H9 (cell line): Measurements from ENCODE around the gene DXO. TPM values are rescaled to one million over a fixed set of nuclear protein-coding genes. Genes with fewer than 3 reads are reported as not detected.
A peak's percentile ranks its signal among the peaks of the same experiment; 100 is the strongest.

Experiments used
- DNase-seq: peaks from one replicate; pipeline ENCODE4 v3.0.0-alpha.2; 2017
- H2AFZ ChIP-seq: one replicate; pipeline ENCODE4 v1.6.1; 2013; ENCODE audit warnings: mild to moderate bottlenecking, low read length, control low read depth, moderate library complexity
- H2AK5ac ChIP-seq: 2 replicates; pipeline ENCODE4 v1.6.1; 2013; ENCODE audit warnings: low read length, control low read depth, mixed read lengths; ENCODE audit not compliant: insufficient read length
- H2BK120ac ChIP-seq: one replicate; pipeline ENCODE4 v1.6.1; 2013; ENCODE audit warnings: low read depth, mild to moderate bottlenecking, low read length, control low read depth, inconsistent platforms; ENCODE audit not compliant: poor library complexity, severe bottlenecking
- H2BK12ac ChIP-seq: 2 replicates; pipeline ENCODE4 v1.6.1; 2013; ENCODE audit warnings: low read length, control low read depth, mixed read lengths, low read depth; ENCODE audit not compliant: insufficient read length
- H2BK15ac ChIP-seq: 2 replicates; pipeline ENCODE4 v1.6.1; 2013; ENCODE audit warnings: low read depth, low read length, control low read depth
- H2BK20ac ChIP-seq: one replicate; pipeline ENCODE4 v1.6.1; 2013; ENCODE audit warnings: low read depth, mild to moderate bottlenecking, low read length, control low read depth, inconsistent platforms; ENCODE audit not compliant: poor library complexity, severe bottlenecking
- H2BK5ac ChIP-seq: 2 replicates; pipeline ENCODE4 v1.6.1; 2013; ENCODE audit warnings: low read length, control low read depth, mixed read lengths; ENCODE audit not compliant: insufficient read length
- H3K14ac ChIP-seq: 2 replicates; pipeline ENCODE4 v1.6.1; 2013; ENCODE audit warnings: low read length, control low read depth; ENCODE audit not compliant: insufficient read depth
- H3K18ac ChIP-seq: 2 replicates; pipeline ENCODE4 v1.6.1; 2013; ENCODE audit warnings: low read depth, mild to moderate bottlenecking, mixed read lengths, low read length, control low read depth; ENCODE audit not compliant: insufficient read length
- H3K23ac ChIP-seq: 2 replicates; pipeline ENCODE4 v1.6.1; 2013; ENCODE audit warnings: low read length, control low read depth, mixed read lengths, low read depth; ENCODE audit not compliant: insufficient read length
- H3K23me2 ChIP-seq: 2 replicates; pipeline ENCODE4 v1.6.1; 2013; ENCODE audit warnings: low read depth, mild to moderate bottlenecking, mixed read lengths, low read length, control low read depth; ENCODE audit not compliant: insufficient read length, poor library complexity, severe bottlenecking
- H3K27ac ChIP-seq: 2 replicates; pipeline ENCODE4 v1.5.1; 2013; ENCODE audit warnings: low read length, control low read depth, mixed read lengths, low read depth; ENCODE audit not compliant: insufficient read length
- H3K27me3 ChIP-seq: 2 replicates; pipeline ENCODE4 v1.6.1; 2013; ENCODE audit warnings: low read length, control low read depth, inconsistent platforms; ENCODE audit not compliant: insufficient read depth
- H3K4ac ChIP-seq: 2 replicates; pipeline ENCODE4 v1.6.1; 2013; ENCODE audit warnings: low read depth, mild to moderate bottlenecking, control low read depth, inconsistent platforms, low read length, moderate library complexity
- H3K4me1 ChIP-seq: 2 replicates; pipeline ENCODE4 v1.6.1; 2013; ENCODE audit warnings: low read length, control low read depth, inconsistent platforms; ENCODE audit not compliant: insufficient read depth
- H3K4me2 ChIP-seq: 2 replicates; pipeline ENCODE4 v1.6.1; 2013; ENCODE audit warnings: low read length, control low read depth, mixed read lengths; ENCODE audit not compliant: insufficient read length, insufficient read depth
- H3K56ac ChIP-seq: 2 replicates; pipeline ENCODE4 v1.6.1; 2013; ENCODE audit warnings: low read depth, mild to moderate bottlenecking, mixed read lengths, low read length, control low read depth; ENCODE audit not compliant: insufficient read length
- H3K79me1 ChIP-seq: 2 replicates; pipeline ENCODE4 v1.6.1; 2013; ENCODE audit warnings: low read depth, mild to moderate bottlenecking, moderate library complexity, low read length, control low read depth, inconsistent platforms; ENCODE audit not compliant: insufficient read depth, poor library complexity, severe bottlenecking
- H3K79me2 ChIP-seq: 2 replicates; pipeline ENCODE4 v1.6.1; 2013; ENCODE audit warnings: low read length, control low read depth, inconsistent platforms; ENCODE audit not compliant: insufficient read depth
- H3K9ac ChIP-seq: 2 replicates; pipeline ENCODE4 v1.6.1; 2013; ENCODE audit warnings: low read length, control low read depth, mixed read lengths; ENCODE audit not compliant: insufficient read length; ENCODE audit errors: extremely low read depth
- H3K9me3 ChIP-seq: one replicate; pipeline ENCODE4 v1.6.1; 2013; ENCODE audit warnings: low read depth, low read length, inconsistent platforms; ENCODE audit not compliant: control insufficient read depth
- H3T11ph ChIP-seq: one replicate; pipeline ENCODE4 v1.6.1; 2013; ENCODE audit warnings: mild to moderate bottlenecking, low read length, control low read depth, inconsistent platforms
- H4K20me1 ChIP-seq: one replicate; pipeline ENCODE4 v1.6.1; 2013; ENCODE audit not compliant: control insufficient read depth, insufficient read length, insufficient read depth
- H4K5ac ChIP-seq: 2 replicates; pipeline ENCODE4 v1.6.1; 2013; ENCODE audit warnings: low read depth, mild to moderate bottlenecking, mixed read lengths, low read length, control low read depth; ENCODE audit not compliant: insufficient read length
- H4K8ac ChIP-seq: replicated peaks from 2 replicates; pipeline ENCODE4 v1.6.1; 2013; ENCODE audit warnings: low read length, control low read depth, mixed read lengths, low read depth; ENCODE audit not compliant: insufficient read length
- H4K91ac ChIP-seq: 2 replicates; pipeline ENCODE4 v1.6.1; 2013; ENCODE audit warnings: low read depth, mild to moderate bottlenecking, moderate library complexity, mixed read lengths, low read length, control low read depth; ENCODE audit not compliant: insufficient read length
- H3K27ac Mint-ChIP-seq, 3 experiments: 2 replicates in 2 of 3; 3 replicates in 1 of 3; pipeline ENCODE4 v1.8.0; 2020 to 2021; ENCODE audit warnings: mixed read lengths in 3 of 3, mild to moderate bottlenecking in 1 of 3, moderate library complexity in 1 of 3
- H3K27me3 Mint-ChIP-seq: 2 replicates; pipeline ENCODE4 v1.8.0; 2021; ENCODE audit warnings: low read depth, mild to moderate bottlenecking, moderate library complexity, mixed read lengths
- H3K36me3 Mint-ChIP-seq, 3 experiments: 2 replicates in 2 of 3; 3 replicates in 1 of 3; pipeline ENCODE4 v1.8.0; 2020 to 2021; ENCODE audit warnings: low read depth in 3 of 3, mixed read lengths in 3 of 3; ENCODE audit not compliant: insufficient read depth in 1 of 3
- H3K4me1 Mint-ChIP-seq, 2 experiments: 2 replicates each; pipeline ENCODE4 v1.8.0; 2020; ENCODE audit warnings: mixed read lengths in 2 of 2
- H3K4me3 Mint-ChIP-seq, 2 experiments: 2 replicates in 1 of 2; 3 replicates in 1 of 2; pipeline ENCODE4 v1.8.0; 2020 to 2021; ENCODE audit warnings: mild to moderate bottlenecking in 2 of 2, mixed read lengths in 2 of 2, moderate library complexity in 1 of 2
- H3K9me3 Mint-ChIP-seq, 2 experiments: 2 replicates in 1 of 2; 3 replicates in 1 of 2; pipeline ENCODE4 v1.8.0; 2020; ENCODE audit warnings: mild to moderate bottlenecking in 2 of 2, mixed read lengths in 2 of 2, moderate library complexity in 1 of 2
- CTCF ChIP-seq: fragments of 200-600 bp; sonication (generic); conservative IDR thresholded peaks from 3 replicates; pipeline ENCODE4 v1.8.0; 2021; ENCODE audit warnings: antibody characterized with exemption, mild to moderate bottlenecking
- WGBS: extraction: QIAGEN DNeasy Blood & Tissue Kit; methylation state at CpG from one replicate; pipeline ENCODE4 v1.1.7; 2013; ENCODE audit warnings: missing lambda C conversion rate, low lambda C conversion rate, mixed read lengths; ENCODE audit not compliant: insufficient read length; ENCODE audit errors: extremely low coverage; 5-methylcytosine and 5-hydroxymethylcytosine counted together
- total RNA-seq: library from RNA; stranded (reverse); gene quantifications from 2 replicates; pipeline ENCODE4 v1.2.1, GENCODE V29; 2021

DXO gene
- total RNA-seq, 1 experiment from 2014 or later = 21.6 TPM

- H3K27me3 Mint-ChIP-seq = no peaks in the 10 kb centered on the region
- Histone ChIP-seq H2AFZ (peak overlapping the region; percentile 27), H2BK12ac (no peak overlapping the region), H3K27me3 (no peaks in the 10 kb centered on the region), H3T11ph (no peak overlapping the region), H3K56ac (peak overlapping the region; percentile 43), H4K5ac (no peak overlapping the region), H3K18ac (peak overlapping the region; percentile 38), H3K23me2 (peaks cover 10% of the 10 kb centered on the region), H3K9me3 (no peaks in the 10 kb centered on the region), H3K4me1 (peaks cover 3% of the 10 kb centered on the region; the same call in 1 of the 2 replicates), H3K4ac (no peak overlapping the region), H3K79me2 (peaks cover 7% of the 10 kb centered on the region), H4K20me1 (no peaks in the 10 kb centered on the region), H2BK5ac (no peak overlapping the region), H2AK5ac (no peak overlapping the region), H3K23ac (no peak overlapping the region), H2BK15ac (no peak overlapping the region), H4K8ac (no peak overlapping the region), H3K14ac (no peak overlapping the region; the same call in 1 of the 2 replicates), H2BK120ac (no peak overlapping the region), H2BK20ac (no peak overlapping the region), H3K79me1 (peaks cover 3% of the 10 kb centered on the region), H3K27ac (no peak overlapping the region), H3K9ac (peak overlapping the region; percentile 95), H3K4me2 (peak overlapping the region; percentile 95), H4K91ac (no peak overlapping the region)
- peaks cover 18% of the 10 kb centered on the region in 2 experiments for H3K4me1 Mint-ChIP-seq
- WGBS = no CpG with 5 or more reads among the region's 11 CpGs
- peak overlapping the region; percentile 95 to 99 for H3K4me3 Mint-ChIP-seq
- peaks cover 37 to 83% (median 70%) of the 10 kb centered on the region in 3 experiments for H3K36me3 Mint-ChIP-seq
- peak overlapping the region; percentile 94 to 99 (median 96); a peak in 6 of 7 replicates for H3K27ac Mint-ChIP-seq
- H3K9me3 Mint-ChIP-seq = no peaks in the 10 kb centered on the region; a peak in 1 of 5 replicates
- no peak for TF ChIP-seq CTCF
- DNase-seq = no peak
Measured at GRCh38 chr6:31958412-31958740, 13.6 kb downstream of the DXO start.
